ENCODE measurements around the gene MED4.

The MED4 gene

GRCh38 chr13:48055712-48056111 is 39.2 kb downstream of the MED4 start:
- H3K27me3 ChIP-seq (ENCODE audit: insufficient read depth, insufficient read length) = no peaks in the 10 kb centered on the region
- peaks cover 24% of the 10 kb centered on the region for H3K36me3 ChIP-seq (ENCODE audit: insufficient read depth, insufficient read length, low read length)
- TF ChIP-seq SUZ12 (IDR thresholded peaks at IDR 0.05; ENCODE audit: extremely low read depth, insufficient read depth, insufficient read length) (no peak), ZNF274 (IDR thresholded peaks at IDR 0.05; ENCODE audit: low read depth, low read length) (no peak), YY1 (IDR thresholded peaks at IDR 0.05; ENCODE audit: insufficient read depth, insufficient read length) (no peak)
- H3K4me3 ChIP-seq (ENCODE audit: insufficient read length, low read depth) = no peak overlapping the region
- no peaks in the 10 kb centered on the region for H3K9me3 ChIP-seq (ENCODE audit: insufficient read depth, low read length)
- H3K4me1 ChIP-seq (ENCODE audit: insufficient read depth, insufficient read length) = no peaks in the 10 kb centered on the region
- no peak for DNase-seq (ENCODE audit: low read depth, low spot score)
- H3K9ac ChIP-seq (ENCODE audit: insufficient read length, low read depth) = no peak overlapping the region

GRCh38 chr13:48054601-48055000 is 40.3 kb downstream of the MED4 start:
- no peak overlapping the region for H3K9ac ChIP-seq (ENCODE audit: insufficient read length, low read depth)
- TF ChIP-seq ZNF274 (IDR thresholded peaks at IDR 0.05; ENCODE audit: low read depth, low read length) (no peak), SUZ12 (IDR thresholded peaks at IDR 0.05; ENCODE audit: extremely low read depth, insufficient read depth, insufficient read length) (no peak), YY1 (IDR thresholded peaks at IDR 0.05; ENCODE audit: insufficient read depth, insufficient read length) (no peak)
- no peak overlapping the region for H3K4me3 ChIP-seq (ENCODE audit: insufficient read length, low read depth)
- H3K4me1 ChIP-seq (ENCODE audit: insufficient read depth, insufficient read length) = no peaks in the 10 kb centered on the region
- DNase-seq (ENCODE audit: low read depth, low spot score) = no peak
- H3K27me3 ChIP-seq (ENCODE audit: insufficient read depth, insufficient read length) = no peaks in the 10 kb centered on the region
- H3K9me3 ChIP-seq (ENCODE audit: insufficient read depth, low read length) = no peaks in the 10 kb centered on the region
- H3K36me3 ChIP-seq (ENCODE audit: insufficient read depth, insufficient read length, low read length) = peaks cover 33% of the 10 kb centered on the region

GRCh38 chr13:48050550-48050949 is 44.4 kb downstream of the MED4 start:
- no peaks in the 10 kb centered on the region for H3K27me3 ChIP-seq (ENCODE audit: insufficient read depth, insufficient read length)
- peaks cover 47% of the 10 kb centered on the region for H3K36me3 ChIP-seq (ENCODE audit: insufficient read depth, insufficient read length, low read length)
- TF ChIP-seq YY1 (IDR thresholded peaks at IDR 0.05; ENCODE audit: insufficient read depth, insufficient read length) = no peak
- TF ChIP-seq SUZ12 (IDR thresholded peaks at IDR 0.05; ENCODE audit: extremely low read depth, insufficient read depth, insufficient read length) = no peak
- no peak for TF ChIP-seq ZNF274 (IDR thresholded peaks at IDR 0.05; ENCODE audit: low read depth, low read length)
- no peak overlapping the region for H3K4me3 ChIP-seq (ENCODE audit: insufficient read length, low read depth)
- no peak for DNase-seq (ENCODE audit: low read depth, low spot score)
- H3K9ac ChIP-seq (ENCODE audit: insufficient read length, low read depth) = no peak overlapping the region
- H3K4me1 ChIP-seq (ENCODE audit: insufficient read depth, insufficient read length) = no peaks in the 10 kb centered on the region
- no peaks in the 10 kb centered on the region for H3K9me3 ChIP-seq (ENCODE audit: insufficient read depth, low read length)

- no peaks in the 10 kb centered on the region for H3K9me3 ChIP-seq (ENCODE audit: insufficient read depth, low read length)
- no peak for DNase-seq (ENCODE audit: low read depth, low spot score)
- TF ChIP-seq SUZ12 (IDR thresholded peaks at IDR 0.05; ENCODE audit: extremely low read depth, insufficient read depth, insufficient read length) (no peak), YY1 (IDR thresholded peaks at IDR 0.05; ENCODE audit: insufficient read depth, insufficient read length) (no peak), ZNF274 (IDR thresholded peaks at IDR 0.05; ENCODE audit: low read depth, low read length) (no peak)
- H3K27me3 ChIP-seq (ENCODE audit: insufficient read depth, insufficient read length) = no peaks in the 10 kb centered on the region
- H3K4me1 ChIP-seq (ENCODE audit: insufficient read depth, insufficient read length) = no peaks in the 10 kb centered on the region
- H3K9ac ChIP-seq (ENCODE audit: insufficient read length, low read depth) = no peak overlapping the region
- no peak overlapping the region for H3K4me3 ChIP-seq (ENCODE audit: insufficient read length, low read depth)
- peaks cover 53% of the 10 kb centered on the region for H3K36me3 ChIP-seq (ENCODE audit: insufficient read depth, insufficient read length, low read length)
Measured at GRCh38 chr13:48043789-48044503, 51.0 kb downstream of the MED4 start.

- Histone ChIP-seq H3K27me3 (ENCODE audit: insufficient read depth, insufficient read length) (no peaks in the 10 kb centered on the region), H3K9me3 (ENCODE audit: insufficient read depth, low read length) (no peaks in the 10 kb centered on the region), H3K9ac (ENCODE audit: insufficient read length, low read depth) (no peak overlapping the region), H3K4me1 (ENCODE audit: insufficient read depth, insufficient read length) (no peaks in the 10 kb centered on the region), H3K4me3 (ENCODE audit: insufficient read length, low read depth) (no peak overlapping the region), H3K36me3 (ENCODE audit: insufficient read depth, insufficient read length, low read length) (peaks cover 48% of the 10 kb centered on the region)
- DNase-seq (ENCODE audit: low read depth, low spot score) = no peak
- TF ChIP-seq ZNF274 (IDR thresholded peaks at IDR 0.05; ENCODE audit: low read depth, low read length) = no peak
- TF ChIP-seq YY1 (IDR thresholded peaks at IDR 0.05; ENCODE audit: insufficient read depth, insufficient read length) = no peak
- TF ChIP-seq SUZ12 (IDR thresholded peaks at IDR 0.05; ENCODE audit: extremely low read depth, insufficient read depth, insufficient read length) = no peak
Measured at GRCh38 chr13:48042894-48043293, 52.0 kb downstream of the MED4 start.

GRCh38 chr13:48040896-48041295 is 54.0 kb downstream of the MED4 start:
- DNase-seq (ENCODE audit: low read depth, low spot score) = no peak
- Histone ChIP-seq H3K4me1 (ENCODE audit: insufficient read depth, insufficient read length) (no peaks in the 10 kb centered on the region), H3K9ac (ENCODE audit: insufficient read length, low read depth) (no peak overlapping the region), H3K27me3 (ENCODE audit: insufficient read depth, insufficient read length) (no peaks in the 10 kb centered on the region), H3K36me3 (ENCODE audit: insufficient read depth, insufficient read length, low read length) (peaks cover 45% of the 10 kb centered on the region), H3K9me3 (ENCODE audit: insufficient read depth, low read length) (no peaks in the 10 kb centered on the region), H3K4me3 (ENCODE audit: insufficient read length, low read depth) (no peak overlapping the region)
- TF ChIP-seq ZNF274 (IDR thresholded peaks at IDR 0.05; ENCODE audit: low read depth, low read length) (no peak), SUZ12 (IDR thresholded peaks at IDR 0.05; ENCODE audit: extremely low read depth, insufficient read depth, insufficient read length) (no peak), YY1 (IDR thresholded peaks at IDR 0.05; ENCODE audit: insufficient read depth, insufficient read length) (no peak)

GRCh38 chr13:48040049-48040448 is 54.9 kb downstream of the MED4 start:
- TF ChIP-seq YY1 (IDR thresholded peaks at IDR 0.05; ENCODE audit: insufficient read depth, insufficient read length) (no peak), SUZ12 (IDR thresholded peaks at IDR 0.05; ENCODE audit: extremely low read depth, insufficient read depth, insufficient read length) (no peak), ZNF274 (IDR thresholded peaks at IDR 0.05; ENCODE audit: low read depth, low read length) (no peak)
- no peaks in the 10 kb centered on the region for H3K27me3 ChIP-seq (ENCODE audit: insufficient read depth, insufficient read length)
- no peak overlapping the region for H3K4me3 ChIP-seq (ENCODE audit: insufficient read length, low read depth)
- no peaks in the 10 kb centered on the region for H3K9me3 ChIP-seq (ENCODE audit: insufficient read depth, low read length)
- H3K36me3 ChIP-seq (ENCODE audit: insufficient read depth, insufficient read length, low read length) = peaks cover 40% of the 10 kb centered on the region
- DNase-seq (ENCODE audit: low read depth, low spot score) = no peak
- H3K9ac ChIP-seq (ENCODE audit: insufficient read length, low read depth) = no peak overlapping the region
- no peaks in the 10 kb centered on the region for H3K4me1 ChIP-seq (ENCODE audit: insufficient read depth, insufficient read length)

All from NT2/D1 (cell line).